Gastroesophageal sphincter (tissue), 3 donors: ENCODE measurements around the gene FARS2.

Experiments used
- POLR2A ChIP-seq, 2 donors: fragments of 450-650 bp; IDR thresholded peaks; one replicate each; pipeline ENCODE4 v1.6.1; 2017; ENCODE audit warnings: antibody characterized with exemption in 2 of 2, mild to moderate bottlenecking in 2 of 2, moderate library complexity in 1 of 2
- TF ChIP-seq, protein P1 (sequence below), 4 experiments: fragments of 200-600 bp in 2 of 4; fragments of 450-650 bp in 2 of 4; sonication (generic) in 1 of 4; IDR thresholded peaks; one replicate each; pipeline ENCODE4 v1.5.1; 2017 to 2019; ENCODE audit warnings: antibody characterized with exemption in 4 of 4, mild to moderate bottlenecking in 2 of 4, moderate library complexity in 2 of 4

- TF ChIP-seq, protein P1, sequence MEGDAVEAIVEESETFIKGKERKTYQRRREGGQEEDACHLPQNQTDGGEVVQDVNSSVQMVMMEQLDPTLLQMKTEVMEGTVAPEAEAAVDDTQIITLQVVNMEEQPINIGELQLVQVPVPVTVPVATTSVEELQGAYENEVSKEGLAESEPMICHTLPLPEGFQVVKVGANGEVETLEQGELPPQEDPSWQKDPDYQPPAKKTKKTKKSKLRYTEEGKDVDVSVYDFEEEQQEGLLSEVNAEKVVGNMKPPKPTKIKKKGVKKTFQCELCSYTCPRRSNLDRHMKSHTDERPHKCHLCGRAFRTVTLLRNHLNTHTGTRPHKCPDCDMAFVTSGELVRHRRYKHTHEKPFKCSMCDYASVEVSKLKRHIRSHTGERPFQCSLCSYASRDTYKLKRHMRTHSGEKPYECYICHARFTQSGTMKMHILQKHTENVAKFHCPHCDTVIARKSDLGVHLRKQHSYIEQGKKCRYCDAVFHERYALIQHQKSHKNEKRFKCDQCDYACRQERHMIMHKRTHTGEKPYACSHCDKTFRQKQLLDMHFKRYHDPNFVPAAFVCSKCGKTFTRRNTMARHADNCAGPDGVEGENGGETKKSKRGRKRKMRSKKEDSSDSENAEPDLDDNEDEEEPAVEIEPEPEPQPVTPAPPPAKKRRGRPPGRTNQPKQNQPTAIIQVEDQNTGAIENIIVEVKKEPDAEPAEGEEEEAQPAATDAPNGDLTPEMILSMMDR (IDR thresholded peaks at IDR 0.05) = no peak
- no peak for TF ChIP-seq POLR2A (IDR thresholded peaks at IDR 0.05)
These were observed 245.3 kb downstream of the FARS2 start for GRCh38 chr6:5506597-5506996.
